NCI-H2196 (cell line): ENCODE results near the gene RAPGEF6.
A peak's percentile ranks its signal among the peaks of the same experiment; 100 is the strongest.
"Not testable (repeated sequence)": the region's sequence is repeated elsewhere in the genome, so short reads cannot be mapped to it uniquely, and the experiment has no call there.

Experiments
- DNase-seq: peaks from one replicate; lab custom pipeline; 2025; ENCODE audit not compliant: unreplicated experiment; lab: John Stamatoyannopoulos, UW

RAPGEF6 gene

DNA sequence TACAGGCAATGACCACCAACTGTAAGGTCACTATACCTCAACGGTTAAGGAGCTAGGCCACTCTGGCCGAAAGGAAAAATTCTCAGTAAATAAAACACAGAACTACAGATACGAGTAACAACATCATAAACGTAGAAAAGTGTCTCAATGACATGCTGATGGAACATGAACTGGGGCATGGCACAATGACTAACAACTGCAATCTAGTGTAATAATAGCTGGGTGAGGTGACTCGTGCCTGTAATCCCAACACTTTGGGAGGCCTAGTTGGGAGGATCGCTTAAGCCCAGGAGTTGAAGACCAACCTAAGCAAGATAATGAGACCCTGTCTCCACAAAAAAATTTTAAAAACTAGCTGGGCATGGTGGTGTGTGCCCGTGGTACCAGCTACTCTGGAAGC lies 9.8 kb upstream of the RAPGEF6 start:
- DNase-seq = no peak

DNA sequence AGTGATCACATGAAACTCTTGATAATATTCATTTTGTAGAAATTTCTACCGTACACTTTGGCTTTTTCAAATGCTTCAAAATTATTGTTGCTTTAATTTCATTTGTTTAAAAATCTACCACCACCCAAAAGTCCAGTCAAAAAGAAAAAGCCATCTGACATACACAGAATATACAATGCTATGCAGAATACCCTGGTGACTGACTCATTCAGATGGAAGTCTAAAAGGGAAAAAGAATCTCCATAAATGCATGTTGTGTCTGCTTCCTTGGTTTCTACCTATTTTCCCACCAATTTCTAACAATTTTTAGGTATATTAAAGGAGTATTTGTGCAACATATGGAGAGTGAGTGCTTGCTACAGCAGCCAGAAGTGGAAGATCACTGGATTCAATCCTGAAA lies 9.3 kb upstream of the RAPGEF6 start:
- DNase-seq = no peak

DNA sequence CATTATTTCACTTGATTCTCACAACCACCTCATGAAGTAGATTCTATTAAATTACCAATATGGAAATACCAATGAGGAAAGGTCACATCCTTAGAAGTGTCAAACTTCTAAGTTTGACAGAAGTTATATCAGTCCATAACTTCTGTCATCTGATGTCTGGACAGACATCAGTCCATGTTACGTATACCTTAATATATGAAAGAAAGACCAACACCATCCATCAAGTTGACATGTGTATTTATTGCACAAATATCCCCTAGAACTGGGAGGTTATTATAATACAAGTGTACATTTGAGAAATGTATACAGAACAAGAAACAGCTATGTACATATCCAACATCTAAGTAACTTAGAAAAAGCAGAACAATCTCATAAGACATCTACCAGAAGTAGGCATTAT lies 6.5 kb upstream of the RAPGEF6 start:
- DNase-seq = no peak

GRCh38 chr5:131640043-131640856 lies 5.2 kb upstream of the RAPGEF6 start:
- DNase-seq = no peak

DNA sequence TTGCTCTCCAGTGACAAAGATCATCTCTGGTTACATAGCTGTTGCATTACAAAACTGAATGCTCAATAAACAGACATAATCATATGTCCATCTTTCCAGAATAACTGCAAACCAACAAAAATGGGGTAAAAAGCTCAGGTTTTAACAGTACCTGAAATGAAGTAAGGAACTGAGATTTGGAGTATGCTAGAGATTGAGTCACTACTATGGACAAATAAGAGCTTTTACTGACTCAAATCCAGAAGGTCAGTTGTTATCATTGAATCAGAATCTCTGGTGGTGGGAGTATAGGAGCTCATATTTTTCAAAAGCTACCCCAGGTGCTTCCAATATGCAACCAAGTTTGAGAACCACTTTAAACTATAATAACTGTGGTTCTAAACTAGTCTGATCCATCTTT lies 4.1 kb upstream of the RAPGEF6 start:
- no peak for DNase-seq

DNA sequence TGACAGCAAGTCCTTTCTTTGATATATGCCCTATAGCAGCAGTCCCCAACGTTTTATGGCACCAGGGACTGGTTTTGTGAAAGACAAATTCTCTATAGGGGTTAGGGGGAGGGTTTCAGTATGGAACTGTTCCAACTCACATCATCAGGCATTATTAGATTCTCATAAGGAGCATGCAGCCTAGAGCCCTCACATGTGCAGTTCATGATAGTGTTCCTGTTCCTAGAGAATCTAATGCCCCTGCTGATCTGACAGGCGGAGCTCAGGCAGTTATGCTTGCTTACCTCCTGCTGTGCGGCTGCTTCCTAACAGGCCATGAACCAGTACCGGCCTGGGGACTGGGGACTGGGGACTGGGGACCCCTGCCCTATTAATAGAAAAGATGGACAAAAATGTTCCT lies 2.7 kb upstream of the RAPGEF6 start:
- no peak for DNase-seq

GRCh38 chr5:131635684-131636572 lies 899 bp upstream of the RAPGEF6 start:
- DNase-seq = no peak

- peak; percentile 28 for DNase-seq
Measured at GRCh38 chr5:131634666-131634995, 398 bp downstream of the RAPGEF6 start.

- DNase-seq = no peak
Measured at GRCh38 chr5:131634238-131634637, 791 bp downstream of the RAPGEF6 start.

GRCh38 chr5:131633830-131634229 lies 1.2 kb downstream of the RAPGEF6 start:
- no peak for DNase-seq

DNA sequence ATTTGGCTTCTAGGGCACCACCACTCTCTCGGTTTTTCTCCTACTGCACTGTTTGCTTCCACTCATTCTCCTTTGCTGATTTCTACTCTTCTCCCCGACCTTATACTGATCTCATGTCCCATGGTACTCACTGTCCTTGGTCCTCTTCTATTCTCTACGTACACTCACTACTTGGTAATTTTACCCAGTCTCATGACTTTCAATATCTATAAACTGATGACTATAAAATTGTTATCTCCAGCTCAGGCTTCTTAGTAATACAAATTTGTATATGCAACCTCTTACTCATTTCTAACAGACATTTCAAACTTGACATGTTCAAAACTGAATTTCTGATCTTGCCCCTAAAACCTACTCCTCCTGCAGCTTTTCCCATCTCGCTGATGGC lies 4.1 kb downstream of the RAPGEF6 start:
- DNase-seq = no peak

DNA sequence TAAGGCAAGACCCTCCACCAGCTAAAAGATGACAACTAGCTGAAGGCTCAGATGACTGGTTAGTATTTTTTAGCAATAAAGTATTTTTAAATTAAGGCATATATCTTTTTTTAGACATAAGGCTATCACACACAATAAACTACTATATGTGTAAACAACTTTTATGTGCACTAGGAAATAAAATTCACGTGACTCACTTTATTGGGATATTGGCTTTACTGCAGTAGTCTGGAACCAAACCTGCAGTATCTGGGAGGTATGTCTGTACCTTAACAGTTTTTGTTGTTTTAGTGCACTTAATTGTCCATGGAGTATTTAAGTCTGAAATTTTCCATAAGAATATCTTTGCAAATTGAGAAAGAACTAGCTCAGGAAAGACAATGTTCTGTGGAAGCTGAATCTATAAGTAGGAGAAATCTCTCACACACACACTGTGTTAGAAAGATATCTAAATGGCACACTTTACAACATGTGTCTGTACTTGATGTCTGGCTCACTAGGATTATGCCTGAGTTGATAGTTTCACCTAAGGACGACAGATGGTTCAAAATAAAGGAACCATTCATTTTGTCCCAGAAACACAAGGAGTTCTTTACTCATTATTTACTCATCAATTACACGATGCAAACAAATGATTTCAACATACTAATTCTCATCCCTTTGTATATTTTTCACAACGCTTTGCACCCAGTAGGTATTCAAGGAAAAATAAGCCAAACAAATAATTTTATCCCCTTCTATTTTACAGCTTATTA lies 4.6 kb downstream of the RAPGEF6 start:
- DNase-seq = no peak

DNA sequence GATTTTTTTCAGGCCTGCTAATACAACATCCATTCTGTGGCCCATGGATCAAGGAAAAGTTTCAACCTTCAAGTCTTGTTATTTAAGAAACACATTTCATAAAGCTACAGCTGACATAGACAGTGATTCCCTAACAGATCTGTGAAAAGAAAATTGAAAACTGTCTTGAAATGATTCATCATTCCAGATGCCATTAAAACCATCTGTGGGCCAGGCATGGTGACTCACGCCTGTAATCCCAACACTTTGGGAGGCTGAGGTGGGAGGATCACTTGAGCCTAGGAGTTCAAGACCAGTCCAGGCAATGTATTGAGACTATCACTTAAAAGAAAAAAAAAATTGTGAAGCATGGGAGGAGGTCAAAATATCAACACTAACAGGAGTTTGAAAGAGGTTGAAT lies 6.0 kb downstream of the RAPGEF6 start:
- DNase-seq = no peak

GRCh38 chr5:131627207-131627865 lies 7.7 kb downstream of the RAPGEF6 start:
- DNase-seq = no peak

- no peak for DNase-seq
Measured at GRCh38 chr5:131622633-131623032, 12.4 kb downstream of the RAPGEF6 start.

DNA sequence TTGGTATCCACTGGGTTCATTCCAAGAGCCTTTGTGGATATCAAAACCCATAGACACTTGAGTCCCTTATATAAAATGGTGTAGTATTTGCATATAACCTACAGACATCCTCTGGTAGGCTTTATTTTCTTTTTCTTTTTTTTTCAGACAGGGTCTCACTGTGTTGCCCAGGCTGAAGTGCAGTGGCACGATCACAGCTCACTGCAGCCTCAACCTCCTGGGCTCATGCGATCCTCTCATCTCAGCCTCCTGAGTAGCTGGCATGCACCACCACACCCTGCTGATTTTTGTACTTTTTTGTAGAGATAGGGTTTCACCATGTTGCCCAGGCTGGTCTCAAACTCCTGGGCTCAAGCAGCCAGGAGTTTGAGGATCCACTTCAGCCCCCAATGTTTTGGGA lies 13.9 kb downstream of the RAPGEF6 start:
- not testable (repeated sequence) for DNase-seq

DNA sequence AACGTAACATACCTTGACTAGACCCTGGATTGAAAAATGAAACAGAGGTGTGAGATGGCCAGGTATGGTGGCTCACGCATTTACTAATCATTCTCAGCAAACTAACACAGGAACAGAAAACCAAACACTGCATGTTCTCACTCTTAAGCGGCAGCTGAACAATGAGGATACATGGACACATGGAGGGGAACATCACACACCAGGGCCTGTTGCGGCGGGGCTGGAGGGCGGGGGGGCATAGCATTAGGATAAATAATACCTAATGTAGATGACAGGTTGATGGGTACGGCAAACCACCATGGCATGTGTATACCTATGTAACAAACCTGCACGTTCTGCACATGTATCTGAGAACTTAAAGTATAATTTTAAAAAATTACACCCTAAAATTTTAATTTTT lies 15.9 kb downstream of the RAPGEF6 start:
- no peak for DNase-seq

DNA sequence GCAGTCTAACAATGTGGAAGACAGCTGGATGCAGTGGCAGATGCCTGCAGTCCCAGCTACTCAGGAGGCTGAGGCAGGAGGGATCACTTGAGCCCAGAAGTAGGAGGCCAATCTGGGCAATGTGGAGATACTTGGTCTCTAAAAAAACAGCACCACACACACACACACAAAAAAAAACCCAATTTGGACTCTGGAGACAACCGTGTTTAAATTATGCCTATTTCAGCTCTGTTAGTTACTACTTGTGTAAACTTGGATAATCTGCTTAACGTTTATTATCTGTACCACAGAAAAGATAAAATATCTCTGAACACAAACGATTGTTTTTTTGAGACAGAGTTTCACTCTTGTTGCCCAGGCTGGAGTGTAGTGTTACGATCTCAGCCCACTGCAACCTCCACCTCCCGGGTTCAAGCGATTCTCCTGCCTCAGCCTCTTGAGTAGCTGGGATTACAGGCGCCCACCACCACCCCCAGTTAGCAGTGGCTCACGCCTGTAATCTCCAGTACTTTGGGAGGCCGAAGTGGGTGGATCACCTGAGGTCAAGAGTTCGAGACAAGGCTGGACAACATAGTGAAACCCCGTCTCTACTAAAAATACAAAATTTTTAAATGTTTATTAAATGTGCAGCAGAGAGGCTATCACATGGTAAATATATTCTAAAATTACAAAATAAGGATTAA lies 17.7 kb downstream of the RAPGEF6 start:
- DNase-seq = no peak

- no peak for DNase-seq
Measured at GRCh38 chr5:131615957-131616356, 19.1 kb downstream of the RAPGEF6 start.

DNA sequence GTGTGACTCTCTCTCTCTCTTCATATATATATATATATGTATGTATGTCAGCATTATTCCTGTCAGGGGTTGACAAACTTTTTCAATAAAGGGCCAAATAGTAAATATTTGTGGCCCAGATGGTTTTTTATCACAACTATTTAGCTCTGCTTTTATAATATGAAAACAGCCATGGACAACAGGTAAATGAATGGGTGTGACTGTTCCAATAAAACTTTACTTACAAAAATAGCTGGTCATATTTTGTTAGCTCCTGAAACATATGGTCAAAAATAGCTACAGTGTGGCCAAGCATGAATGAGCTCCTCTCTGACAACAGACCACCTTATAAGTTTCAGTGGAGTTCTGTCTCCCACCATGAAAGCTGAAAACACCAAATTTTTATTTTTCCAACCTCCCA lies 21.6 kb downstream of the RAPGEF6 start:
- no peak for DNase-seq

DNA sequence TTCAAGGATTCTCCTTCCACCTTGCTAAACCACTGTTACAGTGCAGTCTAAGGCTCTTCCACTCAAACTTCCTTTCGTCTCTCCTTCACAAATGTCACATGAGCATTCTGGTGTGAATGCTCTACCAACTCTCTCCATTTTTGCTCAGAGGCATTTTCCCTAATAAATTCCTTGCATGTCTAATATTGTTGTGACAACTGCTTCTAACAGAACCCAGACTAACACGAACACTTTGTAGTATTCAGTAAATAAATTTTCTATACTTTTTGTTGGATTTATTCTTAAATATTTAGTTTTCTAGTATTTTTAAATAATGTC lies 24.0 kb downstream of the RAPGEF6 start:
- no peak for DNase-seq
